ENCODE results near the gene PSD4. TPM values are rescaled to one million over a fixed set of nuclear protein-coding genes. Genes with fewer than 3 reads are reported as not detected.
A peak's percentile ranks its signal among the peaks of the same experiment; 100 is the strongest.
"Not testable (repeated sequence)": the region's sequence is repeated elsewhere in the genome, so short reads cannot be mapped to it uniquely, and the experiment has no call there.

PSD4 gene
- total RNA-seq, 1 experiment from 2014 or later = 1.5 TPM

DNA sequence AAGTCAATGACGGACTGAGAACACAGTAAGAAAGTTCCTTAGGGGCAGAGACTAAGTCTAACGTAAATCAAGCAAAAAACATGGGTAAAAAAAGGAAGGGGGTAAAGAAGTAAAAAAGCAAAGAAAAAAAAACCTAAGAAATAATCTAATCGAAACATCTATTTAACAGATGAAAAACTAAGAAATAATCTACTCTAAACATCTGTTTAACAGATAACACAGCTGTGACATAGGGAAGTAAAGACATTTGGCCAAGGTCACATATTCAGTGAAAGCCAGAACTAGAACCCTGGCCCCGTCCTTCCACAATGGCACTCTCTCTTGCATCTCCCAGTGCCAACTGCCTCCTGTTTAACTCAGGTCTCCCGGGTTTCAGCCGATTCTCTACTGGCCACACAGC, 48.1 kb downstream of the PSD4 start:
- no peak for DNase-seq (ENCODE audit: low spot score)

GRCh38 chr2:113223813-113224212, 50.0 kb downstream of the PSD4 start:
- no peak for DNase-seq (ENCODE audit: low spot score)

GRCh38 chr2:113224647-113225236, 51.0 kb downstream of the PSD4 start:
- DNase-seq (ENCODE audit: low spot score) = no peak

DNA sequence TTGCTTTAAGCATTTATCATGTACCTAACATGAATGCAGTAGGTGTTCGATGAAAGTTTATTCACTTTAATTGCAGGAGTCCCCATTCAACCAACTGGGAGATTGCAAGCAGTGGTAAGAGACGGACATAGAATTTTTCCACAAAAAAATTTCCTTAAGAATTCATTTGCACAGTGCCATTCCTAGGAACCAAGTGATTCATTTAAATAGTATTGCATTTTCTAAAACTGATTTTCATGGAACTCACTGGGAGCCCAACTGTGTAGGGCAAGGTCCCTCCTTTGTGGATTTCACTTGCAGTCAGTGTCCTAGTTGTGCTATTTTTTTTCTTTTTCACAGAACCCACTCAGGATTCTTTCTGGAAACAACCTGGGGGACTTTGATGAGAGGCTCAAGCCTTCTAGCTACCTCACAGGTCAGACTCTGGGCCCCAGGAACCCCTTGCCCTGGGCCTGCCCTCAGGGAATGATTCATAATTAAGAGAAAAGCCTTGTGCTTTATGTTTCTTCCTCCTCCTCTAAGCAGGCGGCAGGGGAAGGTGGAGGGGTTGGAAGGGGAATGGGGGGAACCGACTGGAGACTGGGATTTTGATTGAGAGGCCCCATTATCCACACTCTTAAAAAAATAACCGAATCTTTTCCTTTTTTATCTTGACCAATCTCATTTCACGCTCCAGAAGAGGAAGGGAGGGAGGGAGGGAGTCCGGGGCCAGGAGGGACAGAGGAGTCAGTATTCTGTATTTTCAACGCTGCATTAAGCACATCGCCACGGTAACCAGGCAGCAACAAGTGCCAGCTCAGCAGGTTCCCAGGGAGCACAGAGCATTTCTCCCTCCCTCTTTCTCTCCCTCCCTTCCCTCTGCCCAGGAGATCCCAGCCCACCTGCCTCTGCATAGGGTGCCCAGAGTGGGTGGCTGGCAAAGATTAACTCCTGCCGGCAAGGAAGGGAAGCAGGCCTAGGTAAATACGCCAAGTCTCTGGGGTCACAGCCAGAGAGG, 51.8 kb downstream of the PSD4 start:
- no peak for DNase-seq (ENCODE audit: low spot score)

DNA sequence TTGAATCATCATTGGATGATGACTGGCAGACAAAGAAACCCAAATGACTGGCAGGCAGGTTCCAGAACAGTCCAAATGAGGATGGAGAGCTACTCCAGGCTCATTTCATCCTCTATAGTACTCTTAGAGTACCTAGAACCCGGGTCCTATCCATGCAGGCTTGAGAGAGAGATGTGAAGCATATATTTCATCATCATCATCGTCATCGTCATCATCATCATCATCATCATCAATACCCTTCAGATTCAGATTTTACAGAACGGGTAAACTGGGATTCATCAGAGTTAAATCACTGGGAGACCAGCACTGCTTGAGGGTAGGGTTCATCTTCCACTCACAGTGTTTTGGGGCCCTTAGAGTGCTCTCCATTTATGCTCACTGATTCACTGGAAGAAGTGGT, 52.7 kb downstream of the PSD4 start:
- no peak for DNase-seq (ENCODE audit: low spot score)

DNA sequence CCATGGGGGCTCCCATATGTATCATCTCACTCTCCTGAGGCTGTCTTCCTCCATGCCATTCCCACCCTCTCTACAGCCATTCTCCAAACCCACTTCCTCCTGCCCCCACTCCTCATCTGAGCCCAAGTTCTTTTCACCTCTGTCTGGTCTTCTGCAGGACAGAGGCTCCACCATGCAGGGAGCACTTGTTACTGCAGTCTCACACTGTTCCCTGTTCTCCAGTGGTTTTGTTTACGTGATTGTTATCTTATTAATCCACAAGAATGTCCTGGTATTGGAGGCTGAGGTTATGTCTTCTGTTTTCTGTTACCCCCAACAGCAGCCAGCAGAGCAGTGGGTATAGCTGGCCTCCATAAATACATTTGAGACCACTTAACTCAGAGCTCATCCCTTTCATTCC, 53.5 kb downstream of the PSD4 start:
- DNase-seq (ENCODE audit: low spot score) = no peak

DNA sequence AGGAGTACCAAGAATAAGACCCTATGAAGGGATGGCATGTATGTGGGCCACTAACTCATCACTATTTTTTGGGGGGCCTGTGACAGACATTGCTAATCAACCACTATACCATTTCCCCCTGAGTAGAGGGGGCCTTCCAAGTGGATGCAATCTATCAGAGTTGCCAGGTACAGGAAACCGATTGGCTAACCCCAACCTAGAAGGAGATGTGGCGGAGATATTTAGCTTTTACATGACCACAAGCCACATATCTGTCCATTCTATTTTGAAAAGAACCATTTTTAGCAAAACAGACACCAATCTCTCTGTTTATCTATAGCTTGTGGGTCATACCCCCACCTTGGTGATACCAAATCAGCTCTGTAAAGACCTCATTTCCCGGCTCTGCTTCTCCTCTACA, 53.9 kb downstream of the PSD4 start:
- DNase-seq (ENCODE audit: low spot score) = no peak

GRCh38 chr2:113228351-113228750, 54.6 kb downstream of the PSD4 start:
- no peak for DNase-seq (ENCODE audit: low spot score)

- no peak for DNase-seq (ENCODE audit: low spot score)
These were observed 55.4 kb downstream of the PSD4 start for GRCh38 chr2:113228991-113229716.

- DNase-seq (ENCODE audit: low spot score) = no peak
These were observed 56.0 kb downstream of the PSD4 start for GRCh38 chr2:113229795-113230194.

DNA sequence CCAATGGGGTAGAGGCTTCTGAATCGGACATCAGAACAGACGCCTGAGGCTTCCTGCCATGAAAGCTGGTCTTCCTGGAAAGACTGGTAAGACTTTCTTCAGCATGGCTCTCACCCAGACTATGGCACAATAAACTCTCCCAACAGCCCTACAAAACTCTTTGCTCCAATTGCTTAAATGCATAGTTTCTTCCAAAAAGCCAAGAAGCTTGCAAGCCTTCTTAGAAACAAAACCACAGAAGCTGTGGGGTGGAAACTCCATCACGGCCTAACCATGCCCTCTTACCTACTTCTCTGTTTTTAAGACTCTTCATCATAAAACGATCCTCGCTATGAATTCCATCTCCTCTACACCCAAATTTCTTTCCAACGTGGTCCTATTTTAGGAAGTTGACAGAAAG, 56.8 kb downstream of the PSD4 start:
- DNase-seq (ENCODE audit: low spot score) = no peak

DNA sequence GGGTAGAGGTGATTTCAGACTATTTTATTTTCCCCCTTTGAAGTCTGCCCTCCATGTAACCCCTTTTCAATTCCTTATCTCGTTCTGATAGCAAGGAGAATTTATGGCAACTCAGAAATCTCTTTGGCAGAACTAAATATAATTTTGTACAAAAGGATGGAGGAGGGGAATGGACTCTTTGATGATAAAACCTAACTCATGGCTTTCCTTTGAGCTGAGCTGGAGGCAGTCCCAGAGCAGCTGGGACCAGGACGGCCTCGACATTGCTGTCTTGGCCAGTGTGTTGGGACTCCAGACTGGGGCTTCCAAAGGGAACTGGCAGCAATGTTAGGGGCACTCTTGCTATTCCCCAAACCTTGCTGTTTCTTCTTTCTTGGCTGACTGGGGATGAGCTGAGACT, 57.3 kb downstream of the PSD4 start:
- DNase-seq (ENCODE audit: low spot score) = no peak

DNA sequence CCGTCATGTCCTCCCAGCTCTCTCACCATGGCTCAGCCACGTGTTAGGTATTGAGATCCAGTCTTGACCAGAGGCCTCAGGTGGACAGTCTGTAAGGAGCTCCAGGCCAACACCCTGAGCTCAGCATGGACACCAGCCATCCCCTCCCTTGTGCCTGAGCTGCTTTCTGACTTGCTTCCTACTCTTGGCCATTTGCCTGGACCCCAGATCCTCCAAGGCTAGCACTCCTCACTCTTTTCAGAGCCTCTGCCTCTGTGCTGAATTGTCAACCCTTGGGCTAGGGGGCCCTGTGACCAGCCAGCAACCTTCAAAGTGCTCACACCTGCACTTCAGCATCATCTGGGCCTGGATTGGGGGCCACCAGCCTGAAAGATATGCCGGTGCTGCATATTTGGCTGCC, 58.4 kb downstream of the PSD4 start:
- DNase-seq (ENCODE audit: low spot score) = no peak

- no peak for DNase-seq (ENCODE audit: low spot score)
These were observed 59.0 kb downstream of the PSD4 start for GRCh38 chr2:113232740-113233139.

DNA sequence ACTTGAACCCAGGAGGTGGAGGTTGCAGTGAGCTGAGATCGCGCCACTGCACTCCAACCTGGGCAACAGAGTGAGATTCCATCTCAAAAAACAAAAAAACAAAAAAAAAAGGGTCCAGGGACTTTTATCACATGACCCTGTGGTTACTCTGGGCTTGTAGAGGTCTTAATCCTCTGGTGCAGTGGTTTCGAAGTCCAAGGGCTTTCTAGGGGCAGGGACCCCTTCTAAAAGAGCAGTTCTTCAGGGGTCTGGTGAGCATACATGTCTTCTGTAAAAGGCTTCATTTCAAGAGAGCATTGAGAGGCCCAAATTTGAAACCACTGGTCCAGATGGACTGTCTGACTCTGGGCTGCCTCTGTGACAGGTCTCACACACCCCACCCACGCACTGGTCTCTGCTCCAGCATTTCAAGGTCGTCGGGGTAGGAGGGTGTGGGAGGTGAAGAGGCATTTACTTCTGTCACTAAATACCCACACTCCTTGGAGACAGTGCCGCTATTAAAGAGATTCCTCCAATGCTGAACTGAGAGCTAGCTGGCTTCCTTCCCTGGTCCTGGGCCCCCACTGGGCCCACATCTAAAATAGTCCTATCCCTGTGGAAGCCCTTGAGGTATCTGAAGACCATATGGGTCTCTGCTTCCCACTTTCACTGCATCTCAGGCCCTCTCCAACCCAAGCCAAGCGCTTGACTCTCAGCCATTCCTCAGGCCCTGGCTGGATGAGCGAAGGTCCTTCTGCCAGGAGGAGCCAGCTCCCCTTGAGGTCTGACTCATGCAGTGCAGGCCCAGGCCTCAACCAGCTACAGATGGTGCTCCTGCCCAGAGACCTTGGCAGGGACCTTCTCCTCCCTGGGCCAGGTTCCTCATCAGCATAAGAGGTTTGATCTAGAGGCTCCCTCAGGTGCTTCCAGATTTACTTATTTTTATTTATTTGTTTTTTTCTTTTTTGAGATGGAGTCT, 60.1 kb downstream of the PSD4 start:
- DNase-seq (ENCODE audit: low spot score) = peak; percentile 19

GRCh38 chr2:113234721-113235346, 61.1 kb downstream of the PSD4 start:
- no peak for DNase-seq (ENCODE audit: low spot score)

GRCh38 chr2:113235347-113236226, 61.8 kb downstream of the PSD4 start:
- not testable (repeated sequence) for DNase-seq (ENCODE audit: low spot score)

DNA sequence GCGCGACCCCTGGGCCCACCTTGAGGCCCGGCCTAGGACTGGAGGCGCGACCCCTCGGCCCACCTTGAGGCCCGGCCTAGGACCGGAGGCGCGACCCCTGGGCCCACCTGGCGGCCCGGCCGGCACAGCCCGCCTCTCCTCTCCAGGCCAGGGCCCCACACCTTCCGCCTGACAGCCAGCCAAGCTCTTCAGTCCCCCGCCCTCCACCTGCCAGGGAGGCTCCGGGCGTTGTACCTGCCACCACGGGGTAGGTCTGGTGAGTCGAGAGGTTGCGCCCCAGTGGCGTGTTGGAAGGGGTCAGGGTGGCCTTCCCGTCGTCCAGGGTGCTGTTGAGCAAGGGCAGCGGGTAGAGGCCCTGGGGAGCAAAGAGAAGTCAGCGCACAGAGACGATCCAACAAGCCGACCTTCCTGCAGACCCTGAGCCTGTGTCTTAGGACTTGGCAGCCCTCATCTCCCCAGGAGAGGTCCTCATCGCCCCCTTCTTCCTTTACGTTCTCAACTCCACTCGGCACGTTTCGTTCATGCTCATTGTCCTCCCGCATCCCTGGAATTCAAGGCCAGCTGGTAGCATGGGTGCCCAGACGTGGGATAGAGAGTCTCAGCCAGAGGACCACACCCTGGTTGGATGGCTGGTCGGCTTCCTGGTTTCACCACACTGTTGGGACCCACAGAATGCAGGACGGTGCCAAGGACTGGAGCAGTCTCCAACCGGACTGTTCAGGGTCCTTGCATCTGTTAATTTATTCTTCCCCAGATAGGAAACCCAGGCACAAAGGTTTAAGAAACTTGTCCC, 62.8 kb downstream of the PSD4 start:
- DNase-seq (ENCODE audit: low spot score) = no peak

DNA sequence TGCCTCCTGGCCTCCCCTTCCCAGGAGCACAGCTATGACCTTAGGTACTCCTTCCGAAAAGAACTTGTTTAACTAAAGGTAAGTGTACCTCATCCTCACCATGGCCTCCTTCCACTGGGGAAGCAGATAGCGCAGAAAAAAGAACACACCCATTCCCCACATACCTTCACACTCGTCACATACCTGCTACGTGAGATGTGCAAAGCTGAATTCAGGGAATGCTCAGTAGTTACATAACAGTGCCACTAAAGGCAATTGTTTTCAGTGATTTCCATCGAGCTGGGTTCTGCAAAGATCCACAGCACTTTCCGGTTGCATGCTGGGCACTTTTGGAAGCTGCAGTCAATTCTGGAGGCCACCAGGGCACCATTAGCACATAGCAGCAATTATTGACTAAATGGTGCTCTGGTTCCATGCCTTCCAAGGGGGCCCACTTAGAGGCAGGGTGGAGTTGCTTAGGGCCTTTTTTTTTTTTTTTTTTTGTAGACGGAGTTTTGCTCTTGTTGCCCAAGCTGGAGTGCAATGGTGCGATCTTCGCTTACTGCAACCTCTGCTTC, 63.9 kb downstream of the PSD4 start:
- no peak for DNase-seq (ENCODE audit: low spot score)
